ENCODE measurements around the gene ERCC1.

GRCh38 chr19:45404557-45405434, 18.9 kb downstream of the ERCC1 start, which contains the start of gene PPP1R13L:
- TF ChIP-seq, protein P1, sequence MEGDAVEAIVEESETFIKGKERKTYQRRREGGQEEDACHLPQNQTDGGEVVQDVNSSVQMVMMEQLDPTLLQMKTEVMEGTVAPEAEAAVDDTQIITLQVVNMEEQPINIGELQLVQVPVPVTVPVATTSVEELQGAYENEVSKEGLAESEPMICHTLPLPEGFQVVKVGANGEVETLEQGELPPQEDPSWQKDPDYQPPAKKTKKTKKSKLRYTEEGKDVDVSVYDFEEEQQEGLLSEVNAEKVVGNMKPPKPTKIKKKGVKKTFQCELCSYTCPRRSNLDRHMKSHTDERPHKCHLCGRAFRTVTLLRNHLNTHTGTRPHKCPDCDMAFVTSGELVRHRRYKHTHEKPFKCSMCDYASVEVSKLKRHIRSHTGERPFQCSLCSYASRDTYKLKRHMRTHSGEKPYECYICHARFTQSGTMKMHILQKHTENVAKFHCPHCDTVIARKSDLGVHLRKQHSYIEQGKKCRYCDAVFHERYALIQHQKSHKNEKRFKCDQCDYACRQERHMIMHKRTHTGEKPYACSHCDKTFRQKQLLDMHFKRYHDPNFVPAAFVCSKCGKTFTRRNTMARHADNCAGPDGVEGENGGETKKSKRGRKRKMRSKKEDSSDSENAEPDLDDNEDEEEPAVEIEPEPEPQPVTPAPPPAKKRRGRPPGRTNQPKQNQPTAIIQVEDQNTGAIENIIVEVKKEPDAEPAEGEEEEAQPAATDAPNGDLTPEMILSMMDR (IDR thresholded peaks at IDR 0.05), result no peak
- no peak for TF ChIP-seq POLR2A (IDR thresholded peaks at IDR 0.05)
